Thyroid gland (tissue), 4 donors: ENCODE data around the gene HS6ST3.

ENCODE experiments used
- CTCF ChIP-seq, 6 experiments: fragments of 200-600 bp in 3 of 6; fragments of 450-650 bp in 3 of 6; sonication (generic) in 3 of 6; IDR thresholded peaks; one replicate each; pipeline ENCODE4 v1.5.1; 2016 to 2019; ENCODE audit warnings: antibody characterized with exemption in 6 of 6, mild to moderate bottlenecking in 2 of 6, inconsistent platforms in 1 of 6, moderate library complexity in 1 of 6
- POLR2A ChIP-seq, 2 donors: fragments of 450-650 bp; IDR thresholded peaks; one replicate each; pipeline ENCODE4 v1.6.1; 2017; ENCODE audit warnings: antibody characterized with exemption in 2 of 2, mild to moderate bottlenecking in 2 of 2, moderate library complexity in 1 of 2

- TF ChIP-seq CTCF (IDR thresholded peaks at IDR 0.05): no peak
- no peak for TF ChIP-seq POLR2A (IDR thresholded peaks at IDR 0.05)
Observed at GRCh38 chr13:96700657-96701056, 610.8 kb downstream of the HS6ST3 start.
